ENCODE measurements around the gene PCDHA4. TPM values are rescaled to one million over a fixed set of nuclear protein-coding genes. Genes with fewer than 3 reads are reported as not detected.

PCDHA4 gene
- total and polyA plus RNA-seq, 2 experiments from 2014 or later: 1.8 to 12.5 TPM

DNA sequence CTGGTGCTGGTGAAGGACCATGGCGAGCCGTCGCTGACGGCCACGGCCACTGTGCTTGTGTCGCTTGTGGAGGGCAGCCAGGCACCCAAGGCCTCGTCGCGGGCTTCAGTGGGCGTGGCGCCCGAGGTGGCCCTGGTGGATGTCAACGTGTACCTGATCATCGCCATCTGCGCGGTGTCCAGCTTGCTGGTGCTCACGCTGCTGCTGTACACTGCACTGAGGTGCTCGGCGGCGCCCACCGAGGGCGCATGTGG lies 51.0 kb downstream of the PCDHA4 start (continued):
- TF ChIP-seq, protein P1, sequence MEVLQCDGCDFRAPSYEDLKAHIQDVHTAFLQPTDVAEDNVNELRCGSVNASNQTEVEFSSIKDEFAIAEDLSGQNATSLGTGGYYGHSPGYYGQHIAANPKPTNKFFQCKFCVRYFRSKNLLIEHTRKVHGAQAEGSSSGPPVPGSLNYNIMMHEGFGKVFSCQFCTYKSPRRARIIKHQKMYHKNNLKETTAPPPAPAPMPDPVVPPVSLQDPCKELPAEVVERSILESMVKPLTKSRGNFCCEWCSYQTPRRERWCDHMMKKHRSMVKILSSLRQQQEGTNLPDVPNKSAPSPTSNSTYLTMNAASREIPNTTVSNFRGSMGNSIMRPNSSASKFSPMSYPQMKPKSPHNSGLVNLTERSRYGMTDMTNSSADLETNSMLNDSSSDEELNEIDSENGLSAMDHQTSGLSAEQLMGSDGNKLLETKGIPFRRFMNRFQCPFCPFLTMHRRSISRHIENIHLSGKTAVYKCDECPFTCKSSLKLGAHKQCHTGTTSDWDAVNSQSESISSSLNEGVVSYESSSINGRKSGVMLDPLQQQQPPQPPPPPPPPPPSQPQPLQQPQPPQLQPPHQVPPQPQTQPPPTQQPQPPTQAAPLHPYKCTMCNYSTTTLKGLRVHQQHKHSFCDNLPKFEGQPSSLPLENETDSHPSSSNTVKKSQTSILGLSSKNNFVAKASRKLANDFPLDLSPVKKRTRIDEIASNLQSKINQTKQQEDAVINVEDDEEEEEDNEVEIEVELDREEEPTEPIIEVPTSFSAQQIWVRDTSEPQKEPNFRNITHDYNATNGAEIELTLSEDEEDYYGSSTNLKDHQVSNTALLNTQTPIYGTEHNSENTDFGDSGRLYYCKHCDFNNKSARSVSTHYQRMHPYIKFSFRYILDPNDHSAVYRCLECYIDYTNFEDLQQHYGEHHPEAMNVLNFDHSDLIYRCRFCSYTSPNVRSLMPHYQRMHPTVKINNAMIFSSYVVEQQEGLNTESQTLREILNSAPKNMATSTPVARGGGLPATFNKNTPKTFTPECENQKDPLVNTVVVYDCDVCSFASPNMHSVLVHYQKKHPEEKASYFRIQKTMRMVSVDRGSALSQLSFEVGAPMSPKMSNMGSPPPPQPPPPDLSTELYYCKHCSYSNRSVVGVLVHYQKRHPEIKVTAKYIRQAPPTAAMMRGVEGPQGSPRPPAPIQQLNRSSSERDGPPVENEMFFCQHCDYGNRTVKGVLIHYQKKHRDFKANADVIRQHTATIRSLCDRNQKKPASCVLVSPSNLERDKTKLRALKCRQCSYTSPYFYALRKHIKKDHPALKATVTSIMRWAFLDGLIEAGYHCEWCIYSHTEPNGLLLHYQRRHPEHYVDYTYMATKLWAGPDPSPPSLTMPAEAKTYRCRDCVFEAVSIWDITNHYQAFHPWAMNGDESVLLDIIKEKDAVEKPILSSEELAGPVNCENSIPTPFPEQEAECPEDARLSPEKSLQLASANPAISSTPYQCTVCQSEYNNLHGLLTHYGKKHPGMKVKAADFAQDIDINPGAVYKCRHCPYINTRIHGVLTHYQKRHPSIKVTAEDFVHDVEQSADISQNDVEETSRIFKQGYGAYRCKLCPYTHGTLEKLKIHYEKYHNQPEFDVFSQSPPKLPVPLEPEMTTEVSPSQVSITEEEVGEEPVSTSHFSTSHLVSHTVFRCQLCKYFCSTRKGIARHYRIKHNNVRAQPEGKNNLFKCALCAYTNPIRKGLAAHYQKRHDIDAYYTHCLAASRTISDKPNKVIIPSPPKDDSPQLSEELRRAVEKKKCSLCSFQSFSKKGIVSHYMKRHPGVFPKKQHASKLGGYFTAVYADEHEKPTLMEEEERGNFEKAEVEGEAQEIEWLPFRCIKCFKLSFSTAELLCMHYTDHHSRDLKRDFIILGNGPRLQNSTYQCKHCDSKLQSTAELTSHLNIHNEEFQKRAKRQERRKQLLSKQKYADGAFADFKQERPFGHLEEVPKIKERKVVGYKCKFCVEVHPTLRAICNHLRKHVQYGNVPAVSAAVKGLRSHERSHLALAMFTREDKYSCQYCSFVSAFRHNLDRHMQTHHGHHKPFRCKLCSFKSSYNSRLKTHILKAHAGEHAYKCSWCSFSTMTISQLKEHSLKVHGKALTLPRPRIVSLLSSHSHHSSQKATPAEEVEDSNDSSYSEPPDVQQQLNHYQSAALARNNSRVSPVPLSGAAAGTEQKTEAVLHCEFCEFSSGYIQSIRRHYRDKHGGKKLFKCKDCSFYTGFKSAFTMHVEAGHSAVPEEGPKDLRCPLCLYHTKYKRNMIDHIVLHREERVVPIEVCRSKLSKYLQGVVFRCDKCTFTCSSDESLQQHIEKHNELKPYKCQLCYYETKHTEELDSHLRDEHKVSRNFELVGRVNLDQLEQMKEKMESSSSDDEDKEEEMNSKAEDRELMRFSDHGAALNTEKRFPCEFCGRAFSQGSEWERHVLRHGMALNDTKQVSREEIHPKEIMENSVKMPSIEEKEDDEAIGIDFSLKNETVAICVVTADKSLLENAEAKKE (CRISPR knock-in tag; IDR thresholded peaks at IDR 0.05): no peak
- TF ChIP-seq CREB1 (CRISPR knock-in tag; IDR thresholded peaks at IDR 0.05; ENCODE audit: low read depth): no peak
- TF ChIP-seq, protein P2, sequence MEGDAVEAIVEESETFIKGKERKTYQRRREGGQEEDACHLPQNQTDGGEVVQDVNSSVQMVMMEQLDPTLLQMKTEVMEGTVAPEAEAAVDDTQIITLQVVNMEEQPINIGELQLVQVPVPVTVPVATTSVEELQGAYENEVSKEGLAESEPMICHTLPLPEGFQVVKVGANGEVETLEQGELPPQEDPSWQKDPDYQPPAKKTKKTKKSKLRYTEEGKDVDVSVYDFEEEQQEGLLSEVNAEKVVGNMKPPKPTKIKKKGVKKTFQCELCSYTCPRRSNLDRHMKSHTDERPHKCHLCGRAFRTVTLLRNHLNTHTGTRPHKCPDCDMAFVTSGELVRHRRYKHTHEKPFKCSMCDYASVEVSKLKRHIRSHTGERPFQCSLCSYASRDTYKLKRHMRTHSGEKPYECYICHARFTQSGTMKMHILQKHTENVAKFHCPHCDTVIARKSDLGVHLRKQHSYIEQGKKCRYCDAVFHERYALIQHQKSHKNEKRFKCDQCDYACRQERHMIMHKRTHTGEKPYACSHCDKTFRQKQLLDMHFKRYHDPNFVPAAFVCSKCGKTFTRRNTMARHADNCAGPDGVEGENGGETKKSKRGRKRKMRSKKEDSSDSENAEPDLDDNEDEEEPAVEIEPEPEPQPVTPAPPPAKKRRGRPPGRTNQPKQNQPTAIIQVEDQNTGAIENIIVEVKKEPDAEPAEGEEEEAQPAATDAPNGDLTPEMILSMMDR (conservative IDR thresholded peaks at IDR 0.05; ENCODE audit: low read depth in 2 of 2): no peak
- TF ChIP-seq POLR2AphosphoS5 (IDR thresholded peaks at IDR 0.05; ENCODE audit: low read depth): no peak
- TF ChIP-seq ZNF114 (CRISPR knock-in tag; IDR thresholded peaks at IDR 0.05): no peak
- no peak for TF ChIP-seq STAT1 (IDR thresholded peaks at IDR 0.05; ENCODE audit: unreplicated experiment)

DNA sequence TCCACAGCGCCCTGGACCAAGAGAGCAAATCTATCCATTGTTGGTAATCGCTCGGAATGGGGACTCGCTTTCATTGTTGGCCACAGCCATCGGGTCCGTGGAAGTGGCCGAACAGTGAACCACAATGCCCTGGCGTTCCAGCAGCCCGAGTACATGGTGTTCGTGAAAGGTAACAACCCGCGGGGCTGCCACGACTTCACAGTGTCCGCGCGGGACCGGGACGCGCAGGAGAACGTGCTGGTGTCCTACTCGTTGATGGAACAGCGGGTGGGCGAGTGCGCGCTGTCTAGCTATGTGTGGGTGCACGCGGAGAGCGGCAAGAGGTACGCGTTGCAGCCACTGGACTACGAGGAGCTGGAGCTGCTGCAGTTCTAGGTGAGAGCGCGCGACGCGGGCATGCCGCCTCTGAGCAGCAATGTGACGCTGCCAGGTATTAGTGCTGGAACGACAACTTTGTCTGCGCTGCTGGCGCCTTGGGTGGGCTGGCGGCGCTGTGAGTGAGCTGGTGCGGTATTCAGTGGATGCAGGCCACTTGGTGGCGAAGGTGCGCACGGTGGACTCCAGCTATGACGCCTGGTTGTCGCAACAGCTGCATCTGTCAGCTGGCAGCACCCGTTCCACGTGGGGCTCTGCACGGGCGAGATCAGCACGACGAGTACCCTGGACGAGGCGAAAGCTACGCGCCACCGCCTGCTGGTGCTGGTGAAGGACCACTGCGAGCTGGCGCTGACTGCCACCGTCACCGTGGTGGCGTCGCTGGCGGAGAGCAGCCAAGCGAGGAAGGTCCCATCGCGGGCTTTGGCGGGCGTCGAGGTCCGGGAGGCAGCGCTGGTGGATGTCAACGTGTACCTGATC lies 55.8 kb downstream of the PCDHA4 start:
- H3K27ac Mint-ChIP-seq: no peak overlapping the region
- DNase-seq (ENCODE audit: low spot score): no peak

More for the DNA sequence above, 55.8 kb downstream of the PCDHA4 start:
- H3K27ac ChIP-seq (ENCODE audit: low read depth): no peak overlapping the region
- no peaks in the 10 kb centered on the region for H3K4me1 ChIP-seq (ENCODE audit: insufficient read depth)
- no peaks in the 10 kb centered on the region for H3K4me1 Mint-ChIP-seq
- no peak overlapping the region for H3K4me3 ChIP-seq
- H3K36me3 ChIP-seq (ENCODE audit: insufficient read depth): no peaks in the 10 kb centered on the region; the same call in 1 of the 2 replicates
- H3K4me3 Mint-ChIP-seq: no peak overlapping the region
- H3K27me3 Mint-ChIP-seq (ENCODE audit: insufficient read depth, low read depth, poor library complexity): peaks cover 3% of the 10 kb centered on the region
- no peaks in the 10 kb centered on the region for H3K27me3 ChIP-seq (ENCODE audit: insufficient read depth)
- H3K4me2 ChIP-seq: no peak overlapping the region
- peaks cover 15% of the 10 kb centered on the region for H3K79me2 ChIP-seq (replicated peaks; ENCODE audit: insufficient read depth)
- no peak for ATAC-seq
- no peaks in the 10 kb centered on the region; the same call in 1 of the 2 replicates for H4K20me1 ChIP-seq (replicated peaks; ENCODE audit: insufficient read depth)
- no peak overlapping the region for H2AFZ ChIP-seq
- peaks cover 51% of the 10 kb centered on the region for H3K36me3 Mint-ChIP-seq (ENCODE audit: low read depth)
- TF ChIP-seq, protein P2 (conservative IDR thresholded peaks at IDR 0.05; ENCODE audit: low read depth in 2 of 2): no peak
- TF ChIP-seq, protein P3, sequence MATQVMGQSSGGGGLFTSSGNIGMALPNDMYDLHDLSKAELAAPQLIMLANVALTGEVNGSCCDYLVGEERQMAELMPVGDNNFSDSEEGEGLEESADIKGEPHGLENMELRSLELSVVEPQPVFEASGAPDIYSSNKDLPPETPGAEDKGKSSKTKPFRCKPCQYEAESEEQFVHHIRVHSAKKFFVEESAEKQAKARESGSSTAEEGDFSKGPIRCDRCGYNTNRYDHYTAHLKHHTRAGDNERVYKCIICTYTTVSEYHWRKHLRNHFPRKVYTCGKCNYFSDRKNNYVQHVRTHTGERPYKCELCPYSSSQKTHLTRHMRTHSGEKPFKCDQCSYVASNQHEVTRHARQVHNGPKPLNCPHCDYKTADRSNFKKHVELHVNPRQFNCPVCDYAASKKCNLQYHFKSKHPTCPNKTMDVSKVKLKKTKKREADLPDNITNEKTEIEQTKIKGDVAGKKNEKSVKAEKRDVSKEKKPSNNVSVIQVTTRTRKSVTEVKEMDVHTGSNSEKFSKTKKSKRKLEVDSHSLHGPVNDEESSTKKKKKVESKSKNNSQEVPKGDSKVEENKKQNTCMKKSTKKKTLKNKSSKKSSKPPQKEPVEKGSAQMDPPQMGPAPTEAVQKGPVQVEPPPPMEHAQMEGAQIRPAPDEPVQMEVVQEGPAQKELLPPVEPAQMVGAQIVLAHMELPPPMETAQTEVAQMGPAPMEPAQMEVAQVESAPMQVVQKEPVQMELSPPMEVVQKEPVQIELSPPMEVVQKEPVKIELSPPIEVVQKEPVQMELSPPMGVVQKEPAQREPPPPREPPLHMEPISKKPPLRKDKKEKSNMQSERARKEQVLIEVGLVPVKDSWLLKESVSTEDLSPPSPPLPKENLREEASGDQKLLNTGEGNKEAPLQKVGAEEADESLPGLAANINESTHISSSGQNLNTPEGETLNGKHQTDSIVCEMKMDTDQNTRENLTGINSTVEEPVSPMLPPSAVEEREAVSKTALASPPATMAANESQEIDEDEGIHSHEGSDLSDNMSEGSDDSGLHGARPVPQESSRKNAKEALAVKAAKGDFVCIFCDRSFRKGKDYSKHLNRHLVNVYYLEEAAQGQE (IDR thresholded peaks at IDR 0.05; ENCODE audit: unreplicated experiment): no peak
- TF ChIP-seq ZNF331 (CRISPR knock-in tag; IDR thresholded peaks at IDR 0.05; ENCODE audit: low read depth) (no peak), NANOG (IDR thresholded peaks at IDR 0.05; ENCODE audit: borderline replicate concordance) (no peak)
- no peaks in the 10 kb centered on the region for H3K9me2 ChIP-seq (ENCODE audit: insufficient read depth)
- peaks cover 31% of the 10 kb centered on the region; the same call in 2 of the 3 replicates for H3K9me3 Mint-ChIP-seq
- no peaks in the 10 kb centered on the region for H3F3A ChIP-seq (replicated peaks; ENCODE audit: low read depth)

All from GM23338 (cell line).